A204.1 (cell line): ENCODE measurements around the gene ACTL10.
"Not testable (repeated sequence)": the region's sequence is repeated elsewhere in the genome, so short reads cannot be mapped to it uniquely, and the experiment has no call there.

Source experiments
- FAIRE-seq: peaks from 2 replicates; lab custom pipeline; 2012; peaks lifted over from hg19 to GRCh38; lab: Jason Lieb, UNC

ACTL10 gene

GRCh38 chr20:33666293-33667244 is at the start of gene ACTL10:
Gene ACTL10 (plus strand): TSS chr20:33666943. CDS start chr20:33667498, 555 bp downstream.
- no peak for FAIRE-seq

GRCh38 chr20:33621717-33622400 is 44.9 kb upstream of the ACTL10 start:
- FAIRE-seq: no peak

GRCh38 chr20:33622705-33623365 is 43.9 kb upstream of the ACTL10 start:
- no peak for FAIRE-seq

DNA sequence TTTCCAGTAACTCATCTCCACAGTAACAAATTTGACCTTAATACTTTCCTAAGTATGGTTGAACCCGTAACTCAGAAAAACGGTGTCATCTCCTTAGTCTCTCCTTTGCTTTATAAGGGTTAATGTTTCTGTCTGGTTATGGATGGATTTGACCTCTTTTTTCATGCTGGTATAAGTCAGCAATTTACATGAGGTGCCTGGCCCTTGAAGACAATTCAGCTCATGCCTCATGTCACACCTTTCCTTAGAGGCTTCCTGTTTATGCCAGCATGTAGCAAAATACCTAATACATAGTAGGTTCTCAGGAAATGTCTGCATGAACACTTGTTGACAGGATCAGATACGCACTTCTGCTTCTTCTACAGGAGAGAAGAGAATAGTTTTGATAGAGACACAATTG is 42.3 kb upstream of the ACTL10 start:
- no peak for FAIRE-seq

DNA sequence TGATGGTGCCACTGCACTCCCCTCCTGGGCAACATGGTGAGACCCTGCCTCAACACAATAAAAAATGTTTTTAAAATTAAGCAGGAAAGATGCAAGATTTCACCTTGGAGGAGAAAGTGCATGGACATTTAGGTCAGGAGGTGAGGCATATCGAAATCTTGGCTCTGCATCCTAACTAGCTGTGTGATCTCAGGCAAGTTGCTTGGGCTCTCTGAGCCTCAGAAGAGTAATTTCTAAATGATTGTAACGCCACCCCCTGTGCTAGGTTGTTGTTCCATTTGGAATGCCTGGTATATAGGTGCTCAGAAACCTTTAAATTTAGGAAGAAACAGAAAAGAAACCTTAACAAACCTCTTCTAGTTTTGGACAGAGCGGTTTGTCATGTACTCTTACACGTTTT is 40.6 kb upstream of the ACTL10 start:
- FAIRE-seq: no peak

- FAIRE-seq: no peak
Observed at GRCh38 chr20:33627577-33628216, 39.0 kb upstream of the ACTL10 start.

GRCh38 chr20:33629533-33629932 is 37.2 kb upstream of the ACTL10 start:
- FAIRE-seq: no peak

DNA sequence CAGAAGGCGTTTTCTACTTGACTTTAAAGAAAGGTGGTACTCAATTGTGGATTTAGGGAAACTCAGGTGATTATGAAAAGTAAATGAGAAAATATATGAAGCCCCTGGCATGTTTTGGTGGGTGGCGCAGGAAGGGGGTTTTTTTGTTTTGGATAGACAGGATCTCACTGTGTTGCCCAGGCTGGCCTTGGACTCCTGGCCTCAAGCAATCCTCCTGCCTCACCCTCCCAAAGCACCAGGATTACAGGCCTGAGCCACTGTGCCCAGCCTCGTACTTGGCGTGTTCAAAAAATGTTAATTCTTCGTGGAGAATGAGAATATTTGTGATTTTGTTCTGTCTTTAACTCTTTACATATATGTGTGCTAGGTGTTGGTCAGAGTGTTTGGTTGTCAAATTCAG is 36.8 kb upstream of the ACTL10 start:
- FAIRE-seq: no peak

DNA sequence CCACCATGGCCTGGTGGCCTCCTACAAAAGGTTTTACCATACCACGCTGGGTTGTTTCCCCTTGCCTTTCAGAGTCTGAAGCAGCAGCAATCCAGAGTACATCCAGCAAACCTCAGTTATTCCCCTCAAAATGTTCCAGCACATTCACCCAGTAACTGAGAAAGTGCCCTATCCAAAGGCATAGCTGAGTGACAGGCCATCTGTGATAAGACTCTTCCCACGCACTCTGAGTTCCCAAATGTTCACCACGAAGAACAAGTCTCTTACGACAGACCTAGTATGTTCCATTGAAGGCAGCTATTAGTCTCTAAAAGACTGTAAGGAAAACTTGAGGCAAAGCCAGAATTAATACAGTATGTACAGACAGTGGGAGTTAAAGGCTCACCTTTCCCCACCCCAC is 36.2 kb upstream of the ACTL10 start:
- FAIRE-seq: no peak

GRCh38 chr20:33631910-33632309 is 34.8 kb upstream of the ACTL10 start:
- FAIRE-seq: not testable (repeated sequence)

GRCh38 chr20:33635341-33635740 is 31.4 kb upstream of the ACTL10 start:
- no peak for FAIRE-seq

GRCh38 chr20:33636776-33637175 is 30.0 kb upstream of the ACTL10 start:
- FAIRE-seq: no peak

GRCh38 chr20:33640287-33640686 is 26.5 kb upstream of the ACTL10 start:
- no peak for FAIRE-seq

DNA sequence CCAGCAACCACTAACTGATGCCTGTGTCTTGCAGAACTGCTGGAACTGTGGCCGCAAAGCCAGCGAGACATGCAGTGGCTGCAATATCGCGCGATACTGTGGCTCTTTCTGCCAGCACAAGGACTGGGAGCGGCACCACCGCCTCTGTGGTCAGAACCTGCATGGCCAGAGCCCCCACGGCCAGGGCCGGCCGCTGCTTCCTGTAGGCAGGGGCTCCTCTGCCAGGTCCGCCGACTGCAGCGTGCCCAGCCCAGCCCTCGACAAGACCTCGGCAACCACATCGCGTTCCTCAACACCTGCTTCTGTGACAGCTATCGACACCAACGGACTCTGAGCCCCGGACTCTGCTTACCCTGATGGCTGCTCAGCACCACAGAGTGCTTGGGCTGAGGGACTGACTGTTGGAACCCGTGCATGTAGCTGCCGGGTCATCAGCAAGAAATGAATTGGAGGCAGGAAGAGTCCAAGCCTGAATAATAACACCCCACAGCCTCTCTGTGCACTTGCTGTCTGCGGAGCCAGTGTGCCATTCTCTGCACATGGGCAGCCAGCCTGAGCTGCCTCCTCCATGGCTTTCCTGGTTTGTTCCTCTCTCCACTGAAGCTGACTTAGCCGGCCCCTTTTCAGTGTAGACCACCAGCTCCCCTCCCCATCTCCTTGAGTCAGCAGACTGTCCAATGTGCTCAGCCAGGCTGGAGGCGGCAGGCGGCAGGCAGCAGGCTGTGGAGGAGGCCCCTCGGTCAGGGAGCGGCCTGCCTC is 22.3 kb upstream of the ACTL10 start:
- no peak for FAIRE-seq

- no peak for FAIRE-seq
Observed at GRCh38 chr20:33645072-33645358, 21.7 kb upstream of the ACTL10 start.

DNA sequence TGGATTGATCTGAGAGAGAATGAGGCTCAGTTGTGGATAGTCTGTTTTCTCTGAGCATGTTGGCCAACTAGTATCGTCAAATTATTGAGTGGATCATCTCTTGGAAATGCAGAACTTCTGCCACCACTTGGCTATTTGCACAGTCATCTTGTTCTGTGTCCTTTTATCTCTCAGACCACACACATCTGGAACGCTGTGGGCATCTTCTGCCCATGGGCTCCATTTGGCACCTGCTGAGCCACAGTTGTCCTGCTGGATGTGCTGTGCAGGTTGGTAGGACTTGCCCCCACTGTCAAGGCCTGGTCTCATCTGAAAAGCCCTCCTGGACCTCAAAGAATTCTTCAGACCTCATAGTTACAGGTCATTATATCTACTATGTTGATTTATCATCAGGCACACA is 21.3 kb upstream of the ACTL10 start:
- FAIRE-seq: no peak

DNA sequence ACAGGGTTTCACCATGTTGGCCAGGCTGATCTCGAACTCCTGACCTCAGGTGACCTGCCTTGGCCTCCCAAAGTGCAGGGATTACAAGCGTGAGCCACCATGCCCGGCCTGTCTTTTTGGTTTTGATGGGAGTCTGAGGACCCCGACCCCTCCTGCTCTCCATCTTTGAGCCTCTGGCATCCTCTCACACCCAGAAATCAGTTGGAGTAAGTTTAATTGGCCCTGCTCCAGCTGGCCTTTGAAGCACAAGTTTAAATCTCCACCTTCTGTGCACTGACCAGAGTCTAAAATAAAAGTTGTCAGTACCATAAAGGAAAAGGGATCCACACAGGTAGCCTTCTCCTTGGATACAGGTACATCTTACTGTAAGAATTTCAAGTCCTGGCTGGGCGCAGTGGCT is 20.6 kb upstream of the ACTL10 start:
- FAIRE-seq: no peak

- not testable (repeated sequence) for FAIRE-seq
Observed at GRCh38 chr20:33646959-33647602, 19.7 kb upstream of the ACTL10 start.

DNA sequence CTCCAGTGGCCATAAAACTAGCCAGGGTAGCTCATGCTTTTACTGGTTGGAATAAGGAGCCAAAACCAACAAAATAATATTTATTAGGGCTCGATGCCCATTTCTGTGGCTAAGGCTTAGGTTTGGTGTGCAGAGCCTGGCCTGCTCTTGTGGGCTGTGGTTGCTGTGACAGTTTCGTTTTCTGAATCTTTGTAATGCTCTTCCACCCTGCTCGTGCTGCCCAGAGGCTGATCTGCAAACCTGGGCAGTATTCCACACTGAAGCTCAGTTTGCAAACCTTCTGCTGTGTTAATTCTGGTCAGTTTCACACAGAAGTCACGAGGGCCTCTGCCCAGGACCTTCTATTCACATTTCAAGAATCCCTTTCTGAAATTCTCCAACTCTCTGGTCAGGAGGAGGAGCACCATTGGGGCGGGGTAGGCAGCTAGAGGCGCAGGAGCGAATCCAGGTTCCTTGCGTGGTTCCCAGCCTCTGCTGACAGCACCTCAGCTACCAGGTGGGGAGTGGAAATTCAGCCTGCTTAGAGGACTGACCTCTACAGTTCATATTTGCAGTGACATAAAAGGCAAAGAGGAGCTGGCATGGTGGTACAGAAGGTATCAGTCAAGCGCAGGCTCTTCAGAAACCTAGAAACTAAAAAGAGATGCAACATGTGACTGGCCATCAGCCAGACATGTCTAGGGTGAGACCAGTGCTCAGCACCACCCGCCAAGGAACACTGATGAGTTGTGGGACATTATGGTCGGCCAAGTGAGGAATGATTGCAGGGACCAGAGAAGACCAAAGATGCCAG is 18.9 kb upstream of the ACTL10 start:
- no peak for FAIRE-seq

GRCh38 chr20:33648396-33649004 is 18.2 kb upstream of the ACTL10 start:
- FAIRE-seq: no peak
